Lower leg skin (tissue), 4 donors: Measurements from ENCODE around the gene GALT. TPM values are rescaled to one million over a fixed set of nuclear protein-coding genes. Genes with fewer than 3 reads are reported as not detected.

Source experiments
- DNase-seq, 2 donors: peaks; one replicate each; pipeline ENCODE4 v3.0.0-alpha.2; 2019; ENCODE audit warnings: low spot score in 2 of 2
- H3K4me3 ChIP-seq: fragments of 200-600 bp; sonication (generic); 2 replicates; pipeline ENCODE4 v1.5.1; 2017; ENCODE audit warnings: mild to moderate bottlenecking, low read depth; ENCODE audit not compliant: poor library complexity, severe bottlenecking
- POLR2A ChIP-seq, 2 donors: fragments of 450-650 bp; IDR thresholded peaks; one replicate each; pipeline ENCODE4 v1.6.1; 2016 to 2017; ENCODE audit warnings: antibody characterized with exemption in 2 of 2, mild to moderate bottlenecking in 1 of 2, moderate library complexity in 1 of 2
- WGBS, 2 donors: methylation state at CpG; one replicate each; pipeline ENCODE4 v1.1.5; 2018; 5-methylcytosine and 5-hydroxymethylcytosine counted together
- intact Hi-C: fragments of 100-400 bp; cut with DNase I; formaldehyde crosslinking; loops from one replicate; pipeline ENCODE4 v1.15.0; 2023; ENCODE audit warnings: low total_unique reads
- total RNA-seq, 4 donors: library from RNA; depleted of rRNA; stranded (reverse); fragments of >200 nt; gene quantifications; one replicate each; pipeline ENCODE4 v1.1.0, GENCODE V29; 2016
- TF ChIP-seq, protein P1 (sequence below), 3 donors: fragments of 450-650 bp; IDR thresholded peaks; one replicate each; pipeline ENCODE4 v1.5.1; 2016; ENCODE audit warnings: antibody characterized with exemption in 3 of 3, mild to moderate bottlenecking in 3 of 3, moderate library complexity in 2 of 3

The GALT gene
- total RNA-seq, 4 donors from 2014 or later: 41.2 to 84.9 (median 55.5) TPM

DNA sequence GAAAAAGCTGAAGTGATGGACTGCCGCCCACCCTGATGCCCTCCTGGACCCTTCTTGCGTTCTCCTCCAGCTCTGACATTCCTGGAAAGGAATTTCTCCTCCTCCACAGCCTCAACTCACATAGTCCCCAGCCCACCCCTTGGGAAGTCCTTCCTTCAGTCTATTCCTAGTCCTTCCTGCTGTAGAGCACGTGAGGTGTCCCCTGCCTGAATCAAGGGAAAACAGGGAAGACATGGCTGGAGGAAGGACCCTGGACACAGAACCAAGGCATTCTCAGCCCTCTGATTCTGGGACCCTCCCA is 21.3 kb upstream of the GALT start:
- WGBS, 2 donors: 75 to 82% methylated on average over 3 of the region's 3 CpGs
- TF ChIP-seq, protein P1, sequence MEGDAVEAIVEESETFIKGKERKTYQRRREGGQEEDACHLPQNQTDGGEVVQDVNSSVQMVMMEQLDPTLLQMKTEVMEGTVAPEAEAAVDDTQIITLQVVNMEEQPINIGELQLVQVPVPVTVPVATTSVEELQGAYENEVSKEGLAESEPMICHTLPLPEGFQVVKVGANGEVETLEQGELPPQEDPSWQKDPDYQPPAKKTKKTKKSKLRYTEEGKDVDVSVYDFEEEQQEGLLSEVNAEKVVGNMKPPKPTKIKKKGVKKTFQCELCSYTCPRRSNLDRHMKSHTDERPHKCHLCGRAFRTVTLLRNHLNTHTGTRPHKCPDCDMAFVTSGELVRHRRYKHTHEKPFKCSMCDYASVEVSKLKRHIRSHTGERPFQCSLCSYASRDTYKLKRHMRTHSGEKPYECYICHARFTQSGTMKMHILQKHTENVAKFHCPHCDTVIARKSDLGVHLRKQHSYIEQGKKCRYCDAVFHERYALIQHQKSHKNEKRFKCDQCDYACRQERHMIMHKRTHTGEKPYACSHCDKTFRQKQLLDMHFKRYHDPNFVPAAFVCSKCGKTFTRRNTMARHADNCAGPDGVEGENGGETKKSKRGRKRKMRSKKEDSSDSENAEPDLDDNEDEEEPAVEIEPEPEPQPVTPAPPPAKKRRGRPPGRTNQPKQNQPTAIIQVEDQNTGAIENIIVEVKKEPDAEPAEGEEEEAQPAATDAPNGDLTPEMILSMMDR (IDR thresholded peaks at IDR 0.05): no peak
- TF ChIP-seq POLR2A (IDR thresholded peaks at IDR 0.05): no peak
- no peak overlapping the region for H3K4me3 ChIP-seq
- DNase-seq: no peak
- intact Hi-C loops: no loop called here

DNA sequence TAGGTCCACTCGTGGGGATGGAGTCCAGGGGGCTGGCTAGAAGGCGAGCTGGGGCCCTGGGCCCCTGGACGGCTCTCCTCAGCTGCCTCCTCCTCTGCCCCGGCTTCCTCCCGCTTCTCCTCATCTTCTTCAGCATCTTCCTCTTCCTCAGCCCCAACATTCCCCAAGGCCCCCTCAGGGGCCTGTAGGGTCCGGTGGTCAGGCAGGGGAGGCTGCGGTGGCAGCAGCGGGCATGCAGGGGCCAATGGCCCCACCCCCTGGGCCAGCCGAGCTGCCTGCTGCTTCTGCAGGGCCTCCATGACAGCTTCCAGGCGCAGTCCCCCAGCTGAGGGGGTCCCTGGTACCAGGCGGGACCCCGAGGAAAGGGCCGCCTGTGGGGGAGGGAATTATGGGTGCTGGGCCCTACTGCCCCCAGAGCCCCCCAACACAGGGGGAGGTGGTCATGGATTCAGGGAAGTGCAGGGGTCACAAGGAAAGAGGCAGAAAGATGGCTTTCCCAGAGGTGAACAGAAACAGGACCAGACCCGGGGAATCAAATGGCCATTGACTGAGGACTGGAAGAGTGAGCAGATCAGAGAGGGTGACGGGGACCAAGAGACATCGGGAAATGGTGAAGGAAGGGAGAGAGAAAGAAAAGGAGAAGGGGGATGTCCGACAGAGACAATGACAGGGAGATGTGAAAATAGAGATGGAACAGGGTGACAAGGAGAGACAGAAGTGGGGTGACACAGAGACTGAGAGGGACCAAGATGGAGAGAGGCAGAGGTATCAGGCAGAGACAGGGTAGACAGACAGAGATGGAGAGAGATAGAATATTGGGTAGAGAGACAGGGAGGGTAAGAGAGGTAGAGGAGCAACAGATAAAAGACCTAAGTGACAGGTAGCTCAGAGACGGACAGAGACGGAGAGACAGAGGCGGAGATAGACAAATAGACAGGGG is 18.5 kb upstream of the GALT start:
- intact Hi-C loops: no loop called here
- WGBS, 2 donors: 49 to 51% methylated on average over 19 to 20 of the region's 20 CpGs
- TF ChIP-seq, protein P1 (IDR thresholded peaks at IDR 0.05): no peak
- TF ChIP-seq POLR2A (IDR thresholded peaks at IDR 0.05): no peak
- no peak for DNase-seq
- H3K4me3 ChIP-seq: no peak overlapping the region

- H3K4me3 ChIP-seq: no peak within 1 kb of the TSS
- TF ChIP-seq POLR2A (IDR thresholded peaks at IDR 0.05): no peak
- TF ChIP-seq, protein P1 (IDR thresholded peaks at IDR 0.05): no peak
- no peak for DNase-seq
- WGBS, 2 donors: 2% methylated on average over 34 to 60 of the region's 69 CpGs
- intact Hi-C loops: no loop called here
These were observed 17.6 kb upstream of the GALT start, which contains the start of gene ARID3C for GRCh38 chr9:34628656-34629490. Gene ARID3C (minus strand): TSS chr9:34629066. CDS start chr9:34628014, 1,052 bp downstream.

DNA sequence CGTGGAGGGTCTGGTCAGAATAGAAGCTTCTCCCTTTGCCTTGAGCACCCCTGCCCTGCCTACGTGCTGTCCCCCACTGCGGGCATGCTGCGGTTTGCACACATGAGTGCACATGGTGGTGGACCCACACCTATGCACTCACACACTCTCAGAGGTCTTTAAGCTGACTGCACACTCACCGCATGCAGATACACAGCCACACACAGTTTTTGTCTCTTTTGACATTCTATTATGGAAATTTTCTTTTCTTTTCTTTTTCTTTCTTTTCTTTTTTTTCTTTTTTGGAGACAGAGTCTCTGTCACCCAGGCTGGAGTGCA is 17.0 kb upstream of the GALT start:
- TF ChIP-seq, protein P1 (IDR thresholded peaks at IDR 0.05): no peak
- no peak for TF ChIP-seq POLR2A (IDR thresholded peaks at IDR 0.05)
- WGBS, 2 donors: 28 to 40% methylated on average over 4 to 5 of the region's 5 CpGs

GRCh38 chr9:34630402-34631154 is 15.9 kb upstream of the GALT start:
- intact Hi-C loops: loop anchor here (10.0 kb wide), 1 partner anchor 74 kb away; no protein-coding TSS in a partner anchor

More for the DNA sequence above, 17.0 kb upstream of the GALT start:
- intact Hi-C loops: no loop called here
- H3K4me3 ChIP-seq: no peak overlapping the region
- no peak for DNase-seq

More at GRCh38 chr9:34630402-34631154, 15.9 kb upstream of the GALT start:
- 41 to 42% methylated on average over 5 of the region's 5 CpGs for WGBS, 2 donors
- no peak overlapping the region for H3K4me3 ChIP-seq
- TF ChIP-seq POLR2A (IDR thresholded peaks at IDR 0.05): no peak
- TF ChIP-seq, protein P1 (IDR thresholded peaks at IDR 0.05): no peak
- DNase-seq: no peak
